ENCODE results near the gene PARVA.

PARVA gene

GRCh38 chr11:12430954-12431595, 53.7 kb downstream of the PARVA start:
- no peak for DNase-seq

DNA sequence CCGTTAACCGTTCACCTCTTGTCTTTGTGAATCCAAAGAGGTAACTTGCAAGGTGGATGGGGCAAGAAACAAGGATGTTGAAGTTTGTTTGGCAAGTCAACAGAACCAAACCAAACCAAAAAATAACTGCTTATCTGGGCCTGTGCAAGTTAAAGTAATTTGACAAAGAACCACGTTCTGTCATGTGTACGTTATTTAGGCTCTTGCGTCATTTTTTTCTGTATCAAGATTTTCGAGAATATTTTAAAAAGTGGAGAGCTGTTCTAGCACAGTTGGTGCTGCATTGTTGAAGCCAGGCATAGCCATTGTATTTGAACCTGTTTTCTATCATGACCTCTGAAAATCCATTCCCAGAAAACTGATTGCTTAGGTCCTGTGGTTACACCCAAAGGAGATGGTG, 55.1 kb downstream of the PARVA start:
- no peak for DNase-seq

DNA sequence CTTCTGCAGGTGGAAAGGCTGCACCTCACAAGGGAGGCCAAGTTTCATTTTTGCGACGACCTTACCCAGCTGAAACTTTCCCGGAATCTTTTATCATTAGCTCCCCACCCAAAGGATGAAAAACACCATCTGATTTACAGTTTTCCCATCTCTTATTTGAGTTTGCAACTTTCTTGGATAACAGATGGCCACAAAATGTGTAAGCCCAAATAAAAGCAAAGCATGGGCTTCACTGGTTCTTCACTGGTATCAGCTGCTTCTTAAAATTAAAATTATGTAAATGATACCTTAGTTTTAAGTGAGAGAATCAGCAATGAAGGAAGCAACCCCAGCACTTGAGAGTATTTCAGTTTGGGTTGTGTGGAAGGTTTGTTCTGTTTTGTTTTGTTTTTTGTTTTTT, 55.8 kb downstream of the PARVA start:
- DNase-seq = no peak

GRCh38 chr11:12433571-12434324, 56.4 kb downstream of the PARVA start:
- DNase-seq = peak in 13 of 58 donors; percentile 3 to 47 (median 21)

DNA sequence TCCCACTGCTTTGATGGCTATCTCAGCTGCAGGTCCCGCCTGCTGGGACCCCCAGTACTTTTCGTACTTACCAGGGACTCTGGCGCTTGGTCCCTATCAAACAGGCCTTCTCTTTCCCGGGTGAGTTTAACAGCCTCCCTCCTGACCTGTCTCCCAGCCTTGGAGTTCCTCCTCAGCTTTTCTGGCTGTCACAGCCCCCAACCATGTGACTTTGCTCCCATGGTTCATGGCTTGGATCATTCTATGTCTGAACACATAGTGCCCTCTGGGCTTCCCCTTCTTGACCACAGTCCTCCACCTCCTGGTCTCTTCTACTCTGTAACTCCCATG, 56.9 kb downstream of the PARVA start:
- no peak for DNase-seq

DNA sequence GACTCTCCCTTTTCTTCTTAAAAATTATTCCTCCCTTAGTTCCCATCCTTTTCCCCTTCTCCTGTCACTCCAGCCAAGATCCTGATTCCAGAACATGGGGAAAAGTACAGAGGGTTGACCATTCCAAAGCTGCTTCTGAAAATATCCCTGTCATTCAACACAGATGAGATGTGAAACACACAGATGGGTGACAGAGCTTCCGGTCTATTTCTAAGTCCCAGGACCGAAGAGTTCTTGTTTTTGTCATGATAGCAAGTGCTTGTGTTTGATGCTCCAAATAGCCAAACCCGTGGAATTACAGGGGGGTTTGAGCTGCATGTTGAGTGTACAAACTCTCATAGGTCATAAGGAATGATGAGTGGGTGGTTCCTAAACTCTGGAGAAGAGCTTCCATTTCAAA, 57.9 kb downstream of the PARVA start:
- DNase-seq = peak in 1 of 58 donors; percentile 24

GRCh38 chr11:12436266-12436665, 58.9 kb downstream of the PARVA start:
- no peak for DNase-seq

DNA sequence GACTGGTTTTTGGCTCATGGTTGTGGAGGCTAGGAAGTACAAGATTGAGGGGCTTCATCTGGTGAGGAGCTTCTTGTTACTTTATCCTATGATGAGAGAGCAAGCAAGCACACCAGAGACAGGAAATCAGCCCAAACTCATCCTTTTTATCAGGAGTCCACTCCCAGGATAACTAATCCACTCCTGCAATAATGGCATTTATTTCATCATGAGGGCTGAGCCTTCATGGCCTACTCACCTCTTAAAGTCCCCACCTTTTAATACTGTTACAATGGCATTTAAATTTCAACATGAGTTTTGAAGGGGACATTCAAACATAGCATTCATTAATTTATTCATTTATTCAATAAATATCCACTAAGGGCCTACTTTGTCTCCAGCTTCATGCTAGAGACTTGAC, 60.9 kb downstream of the PARVA start:
- no peak for DNase-seq

GRCh38 chr11:12439615-12440014, 62.2 kb downstream of the PARVA start:
- no peak for DNase-seq

DNA sequence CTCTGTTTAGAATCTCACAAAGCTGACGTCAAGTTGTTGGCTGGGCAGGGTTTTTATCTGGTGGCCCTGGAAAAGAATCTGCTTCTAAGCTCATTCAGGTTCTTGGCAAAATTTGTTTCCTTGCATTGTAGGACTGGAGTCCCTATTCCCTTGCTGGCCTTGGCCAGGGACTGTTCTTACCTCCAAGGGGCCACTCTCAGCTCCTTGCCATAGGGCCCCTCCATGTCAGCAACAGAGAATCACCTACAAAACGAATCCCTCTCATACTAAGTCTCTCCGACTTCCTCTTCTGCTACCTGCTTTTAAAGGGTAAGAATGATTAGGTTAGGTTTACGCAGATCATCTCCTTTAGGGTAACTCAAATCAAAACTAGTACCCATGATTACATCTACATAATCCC, 63.2 kb downstream of the PARVA start:
- DNase-seq = no peak

GRCh38 chr11:12441231-12441861, 64.0 kb downstream of the PARVA start:
- DNase-seq = no peak

- DNase-seq = no peak
These were observed 67.2 kb downstream of the PARVA start for GRCh38 chr11:12444601-12445000.

DNA sequence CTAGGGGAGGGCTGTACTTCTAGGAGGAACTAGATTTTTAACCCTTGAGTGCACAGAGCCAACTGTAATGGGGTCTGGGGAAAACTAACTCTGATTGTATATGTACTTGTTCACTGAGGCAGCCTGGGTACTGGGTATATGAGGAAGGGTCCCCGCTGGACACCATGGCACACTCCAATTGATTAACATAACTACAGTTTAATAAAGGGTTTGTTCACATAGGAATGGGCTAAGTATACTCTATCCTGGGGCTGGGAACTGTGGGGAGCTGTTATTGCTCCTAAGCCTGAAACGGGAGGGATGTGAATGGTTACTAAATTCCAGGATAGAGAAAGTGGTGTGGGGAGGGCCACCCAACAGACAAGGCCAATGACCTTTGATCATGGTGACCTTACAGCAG, 67.6 kb downstream of the PARVA start:
- DNase-seq = no peak

- DNase-seq = no peak
These were observed 69.5 kb downstream of the PARVA start for GRCh38 chr11:12446863-12447262.

GRCh38 chr11:12448131-12448939, 71.0 kb downstream of the PARVA start:
- DNase-seq = no peak

DNA sequence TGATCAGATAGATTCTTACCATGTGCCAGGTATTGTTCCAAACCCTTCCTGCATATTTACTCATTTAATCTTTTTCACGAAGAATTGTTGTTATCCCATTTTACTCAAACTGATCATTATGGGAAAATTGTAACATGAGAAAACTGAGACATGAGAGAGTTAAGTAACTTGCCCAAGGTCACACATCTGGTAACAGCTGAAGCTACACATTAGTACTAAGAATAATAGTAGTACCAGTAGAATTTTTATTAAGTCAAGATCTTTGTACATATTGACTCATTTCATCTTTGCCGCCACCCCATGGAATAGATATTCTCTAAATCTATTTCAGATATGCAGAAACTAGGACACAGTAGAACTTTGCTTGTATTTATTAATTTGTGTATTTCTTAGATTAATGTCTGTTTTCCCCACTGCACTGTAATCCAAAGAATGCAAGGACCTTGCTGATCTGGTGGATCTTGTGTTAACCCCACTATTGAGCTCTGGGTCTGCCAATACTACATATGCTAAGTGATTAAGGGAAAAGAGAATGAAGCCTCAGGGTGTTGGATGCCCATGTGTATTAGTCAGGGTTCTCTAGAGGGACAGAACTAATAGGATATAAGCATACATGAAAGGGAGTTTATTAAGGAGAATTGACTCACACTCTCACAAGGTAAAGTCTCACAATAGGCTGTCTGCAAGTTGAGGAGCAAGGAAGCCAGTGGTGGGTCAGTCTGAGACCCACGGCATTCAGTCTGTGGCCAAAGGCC, 72.8 kb downstream of the PARVA start:
- no peak for DNase-seq

GRCh38 chr11:12451179-12451814, 73.9 kb downstream of the PARVA start:
- no peak for DNase-seq

GRCh38 chr11:12453243-12453642, 75.9 kb downstream of the PARVA start:
- no peak for DNase-seq

DNA sequence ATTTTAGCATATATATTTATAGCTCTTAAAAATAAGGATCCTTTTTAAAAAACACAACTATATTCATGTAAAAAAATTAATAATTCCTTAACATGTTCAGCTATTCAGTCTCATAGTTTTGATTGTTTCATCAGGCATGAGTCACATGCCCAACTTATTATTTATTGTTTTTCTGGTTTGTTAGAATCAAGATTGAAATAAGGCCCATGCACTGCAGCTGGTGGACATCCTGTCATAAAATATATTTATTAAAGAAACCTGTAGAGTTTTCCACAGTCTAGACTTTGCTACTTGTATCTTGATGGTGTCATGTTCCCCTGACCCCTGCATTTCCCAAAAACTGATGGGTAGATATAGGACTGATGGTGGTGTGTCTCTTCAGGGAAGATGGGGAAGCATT, 77.4 kb downstream of the PARVA start:
- no peak for DNase-seq

- no peak for DNase-seq
These were observed 78.6 kb downstream of the PARVA start for GRCh38 chr11:12455938-12456337.
